Common myeloid progenitor, CD34-positive (primary cell): ENCODE measurements around the gene CBX2.

ENCODE experiments used
- CTCF ChIA-PET: fragments of 350-600 bp; sonication (Branson Sonifier 250); formaldehyde crosslinking; loops from one replicate; lab custom pipeline; 2021; ENCODE audit warnings: antibody characterized with exemption; lab: Charles Lee
- POLR2A ChIA-PET: fragments of 350-600 bp; sonication (Branson Sonifier 250); formaldehyde crosslinking; loops from one replicate; lab custom pipeline; 2021; ENCODE audit warnings: antibody characterized with exemption; lab: Charles Lee
- DNase-seq, 3 donors: peaks; one replicate each; pipeline versions ENCODE4 v3.0.0 to v3.0.0-alpha.2; 2013
- H3K27ac ChIP-seq, 2 experiments: 1 replicate in 1 of 2; 2 replicates in 1 of 2; pipeline ENCODE4 v1.7.0; 2013; ENCODE audit warnings: inconsistent platforms in 2 of 2, low read length in 2 of 2, mild to moderate bottlenecking in 2 of 2, low read depth in 1 of 2, moderate library complexity in 1 of 2; ENCODE audit not compliant: severe bottlenecking in 2 of 2, insufficient read depth in 1 of 2, poor library complexity in 1 of 2
- H3K27me3 ChIP-seq, 5 experiments: replicated peaks in 2 of 5; 1 replicate in 3 of 5; 2 replicates in 2 of 5; pipeline versions ENCODE4 v1.6.1 to v1.7.0; 2013; ENCODE audit warnings: low read length in 4 of 5, mild to moderate bottlenecking in 2 of 5, moderate library complexity in 2 of 5, inconsistent platforms in 1 of 5; ENCODE audit not compliant: insufficient read depth in 5 of 5, control insufficient read depth in 4 of 5
- H3K36me3 ChIP-seq, 4 experiments: 1 replicate in 2 of 4; 2 replicates in 2 of 4; pipeline versions ENCODE4 v1.6.1 to v1.7.0; 2013; ENCODE audit warnings: low read length in 3 of 4, control low read depth in 1 of 4, mild to moderate bottlenecking in 1 of 4; ENCODE audit not compliant: control insufficient read depth in 4 of 4, insufficient read depth in 4 of 4
- H3K4me1 ChIP-seq, 4 experiments: 1 replicate in 3 of 4; 2 replicates in 1 of 4; pipeline versions ENCODE4 v1.6.1 to v1.7.1; 2013; ENCODE audit warnings: low read length in 3 of 4, mild to moderate bottlenecking in 3 of 4, control low read depth in 1 of 4, inconsistent platforms in 1 of 4, moderate library complexity in 1 of 4; ENCODE audit not compliant: control insufficient read depth in 4 of 4, insufficient read depth in 4 of 4; ENCODE audit errors: control extremely low read depth in 1 of 4
- H3K4me3 ChIP-seq, 7 experiments: 1 replicate in 4 of 7; 2 replicates in 3 of 7; pipeline versions ENCODE4 v1.5.1 to v1.7.0; 2013; ENCODE audit warnings: mild to moderate bottlenecking in 7 of 7, low read length in 6 of 7, moderate library complexity in 6 of 7, inconsistent platforms in 2 of 7, low read depth in 2 of 7, control low read depth in 1 of 7; ENCODE audit not compliant: insufficient read depth in 4 of 7, control insufficient read depth in 1 of 7; ENCODE audit errors: extremely low read depth in 1 of 7
- H3K9me3 ChIP-seq, 5 experiments: 1 replicate in 4 of 5; 2 replicates in 1 of 5; pipeline versions ENCODE4 v1.6.1 to v1.7.1; 2013; ENCODE audit warnings: low read length in 4 of 5, mild to moderate bottlenecking in 2 of 5, inconsistent platforms in 1 of 5, low read depth in 1 of 5, moderate library complexity in 1 of 5; ENCODE audit not compliant: control insufficient read depth in 4 of 5, insufficient read depth in 2 of 5; ENCODE audit errors: control extremely low read depth in 1 of 5
- WGBS: methylation state at CpG from one replicate; pipeline ENCODE4 v1.1.5; 2013; ENCODE audit not compliant: insufficient coverage; 5-methylcytosine and 5-hydroxymethylcytosine counted together

Gene CBX2

GRCh38 chr17:79812353-79813258 is 34.7 kb downstream of the CBX2 start:
- H3K4me3 ChIP-seq, result peak overlapping the region in 5 of 7 experiments; percentile 32 to 65 (median 46)
- no peak overlapping the region for H3K27ac ChIP-seq
- 3% methylated on average over 47 of the region's 72 CpGs for WGBS
- CTCF ChIA-PET, result interaction anchor here (0.6 to 5.2 kb wide), 16 partner anchors 9 to 103 kb away, joined by 3 to 36 read pairs (median 6); partner anchors contain the start of gene CBX4
- H3K36me3 ChIP-seq, result no peaks in the 10 kb centered on the region
- peaks cover 0 to 55% (median 51%) of the 10 kb centered on the region in 4 experiments for H3K4me1 ChIP-seq
- H3K9me3 ChIP-seq, result no peaks in the 10 kb centered on the region
- no peak for DNase-seq
- H3K27me3 ChIP-seq, result peaks cover 0 to 91% (median 50%) of the 10 kb centered on the region in 5 experiments
- POLR2A ChIA-PET, result interaction anchor here (1.4 kb wide), 1 partner anchor 27 kb away, joined by 4 read pairs; the partner anchor contains the start of gene CBX4

- CTCF ChIA-PET, result interaction anchor here (0.6 to 5.0 kb wide), 8 partner anchors 8 to 67 kb away, joined by 4 to 36 read pairs (median 8); partner anchors contain the start of gene CBX4
- no peaks in the 10 kb centered on the region for H3K9me3 ChIP-seq
- peak overlapping the region in 3 of 7 experiments; percentile 32 to 59 (median 41) for H3K4me3 ChIP-seq
- peaks cover 0 to 55% (median 51%) of the 10 kb centered on the region in 4 experiments for H3K4me1 ChIP-seq
- no peaks in the 10 kb centered on the region for H3K36me3 ChIP-seq
- H3K27me3 ChIP-seq, result peaks cover 0 to 87% (median 43%) of the 10 kb centered on the region in 5 experiments
- POLR2A ChIA-PET, result interaction anchor here (0.6 to 1.4 kb wide), 3 partner anchors 13 to 124 kb away, joined by 3 to 4 read pairs (median 4); partner anchors contain the start of gene CBX4
- under 1% methylated on average over 67 of the region's 89 CpGs for WGBS
- H3K27ac ChIP-seq, result no peak overlapping the region
- peak in 2 of 3 donors; percentile 47 to 56 for DNase-seq
Observed at GRCh38 chr17:79813297-79814126, 35.6 kb downstream of the CBX2 start.

- peak overlapping the region in 2 of 7 experiments; percentile 45 for H3K4me3 ChIP-seq
- ChIA-PET CTCF (interaction anchor here (0.9 to 5.0 kb wide), 7 partner anchors 14 to 70 kb away, joined by 3 to 36 read pairs (median 4); partner anchors contain the start of gene CBX4), POLR2A (interaction anchor here (0.9 to 1.4 kb wide), 3 partner anchors 12 to 25 kb away, joined by 3 to 4 read pairs (median 4); partner anchors contain the start of gene CBX4)
- peaks cover 0 to 84% (median 37%) of the 10 kb centered on the region in 5 experiments for H3K27me3 ChIP-seq
- no peaks in the 10 kb centered on the region for H3K36me3 ChIP-seq
- peaks cover 0 to 54% (median 51%) of the 10 kb centered on the region in 4 experiments for H3K4me1 ChIP-seq
- DNase-seq, result no peak
- 3% methylated on average over 21 of the region's 43 CpGs for WGBS
- H3K9me3 ChIP-seq, result no peaks in the 10 kb centered on the region
- H3K27ac ChIP-seq, result no peak overlapping the region
Observed at GRCh38 chr17:79814127-79814973, 36.4 kb downstream of the CBX2 start.

GRCh38 chr17:79814974-79815835 is 37.3 kb downstream of the CBX2 start:
- Histone ChIP-seq H3K36me3 (no peaks in the 10 kb centered on the region), H3K4me3 (peak overlapping the region in 3 of 7 experiments; percentile 40 to 45 (median 45)), H3K27ac (no peak overlapping the region), H3K27me3 (peaks cover 0 to 82% (median 37%) of the 10 kb centered on the region in 5 experiments), H3K4me1 (peaks cover 0 to 51% (median 48%) of the 10 kb centered on the region in 4 experiments), H3K9me3 (no peaks in the 10 kb centered on the region)
- CTCF ChIA-PET, result interaction anchor here (0.9 to 5.0 kb wide), 7 partner anchors 13 to 71 kb away, joined by 3 to 36 read pairs (median 4); partner anchors contain the start of gene CBX4
- POLR2A ChIA-PET, result interaction anchor here (1.0 to 1.4 kb wide), 2 partner anchors 20 to 24 kb away, joined by 3 to 4 read pairs; partner anchors contain the start of gene CBX4
- 2% methylated on average over 77 of the region's 96 CpGs for WGBS
- no peak for DNase-seq

- CTCF ChIA-PET, result interaction anchor here (1.4 kb wide), 1 partner anchor 12 kb away, joined by 5 read pairs; no protein-coding TSS in a partner anchor
Observed at GRCh38 chr17:79815836-79816461, 38.0 kb downstream of the CBX2 start.

More at GRCh38 chr17:79815836-79816461, 38.0 kb downstream of the CBX2 start:
- no peak for DNase-seq
- H3K27me3 ChIP-seq, result peaks cover 0 to 77% (median 34%) of the 10 kb centered on the region in 5 experiments
- H3K36me3 ChIP-seq, result no peaks in the 10 kb centered on the region
- POLR2A ChIA-PET, result interaction anchor here (1.4 kb wide), 1 partner anchor 23 kb away, joined by 4 read pairs; the partner anchor contains the start of gene CBX4
- 29% methylated on average over 40 of the region's 41 CpGs for WGBS
- H3K9me3 ChIP-seq, result no peaks in the 10 kb centered on the region
- H3K4me3 ChIP-seq, result peak overlapping the region in 1 of 7 experiments; percentile 26
- peaks cover 0 to 45% (median 42%) of the 10 kb centered on the region in 4 experiments for H3K4me1 ChIP-seq
- no peak overlapping the region for H3K27ac ChIP-seq
